Activated naive CD8-positive, alpha-beta T cell treated with anti-CD3 and anti-CD28 coated beads, Interleukin-2, amount 50 U/mL, for 16 hours (primary cell): ENCODE measurements around the gene PRAMEF2.
"Not testable (repeated sequence)": the region's sequence is repeated elsewhere in the genome, so short reads cannot be mapped to it uniquely, and the experiment has no call there.

ENCODE experiments used
- DNase-seq: peaks from one replicate; pipeline ENCODE4 v3.0.0-alpha.2; 2020; ENCODE audit warnings: low read depth, low spot score

Gene PRAMEF2

GRCh38 chr1:12856786-12857185 lies at the start of gene PRAMEF2:
Gene PRAMEF2, plus strand, starts transcription at chr1:12857086. Its CDS starts 1,924 bp downstream, at chr1:12859010.
- DNase-seq, result not testable (repeated sequence)

GRCh38 chr1:12809933-12810332 lies 47.0 kb upstream of the PRAMEF2 start:
- DNase-seq, result no peak

- no peak for DNase-seq
Measured at GRCh38 chr1:12810691-12811408, 46.0 kb upstream of the PRAMEF2 start.

DNA sequence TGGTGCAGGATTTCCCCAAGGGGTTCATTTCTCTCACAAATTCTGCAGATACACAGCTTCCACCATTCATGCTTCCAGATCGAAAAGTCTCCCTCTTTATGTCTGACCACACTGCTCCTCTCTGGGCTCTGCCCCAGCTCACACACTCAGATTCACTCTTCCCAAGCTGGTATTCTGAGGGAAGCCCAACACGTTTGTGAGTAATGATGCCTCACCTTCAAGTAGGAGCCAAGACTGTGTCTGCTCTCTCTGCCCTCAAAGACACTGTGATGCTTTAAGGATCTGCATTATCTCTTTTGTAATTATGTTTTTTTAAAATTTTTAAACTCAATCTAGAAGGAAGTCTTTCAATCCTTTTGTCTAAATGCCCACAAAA lies 45.5 kb upstream of the PRAMEF2 start:
- no peak for DNase-seq

- DNase-seq, result not testable (repeated sequence)
Measured at GRCh38 chr1:12819061-12819460, 37.8 kb upstream of the PRAMEF2 start.

DNA sequence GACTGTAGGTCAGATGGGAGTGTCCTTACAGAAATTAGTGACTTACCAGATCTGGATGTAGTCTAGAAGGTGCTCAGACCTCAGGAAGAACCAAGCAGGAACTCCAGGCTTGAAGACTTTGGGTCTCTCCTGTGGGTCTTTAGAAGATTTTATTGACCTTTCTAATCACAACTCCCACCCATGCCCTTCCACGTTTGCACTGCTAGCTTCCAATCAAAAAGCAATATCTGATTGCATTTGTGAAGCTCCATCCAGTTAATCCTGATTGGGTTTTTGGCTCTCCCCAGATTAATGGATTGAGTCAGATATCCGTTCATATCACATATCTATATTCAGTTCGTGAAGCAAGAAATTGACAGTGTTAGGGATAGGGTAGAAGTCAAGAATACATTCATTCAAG lies 25.6 kb upstream of the PRAMEF2 start, which contains the start of gene PRAMEF11:
Gene PRAMEF11, minus strand, starts transcription at position 101 of the 400 bp plus-strand sequence. CDS start 2,621 bp downstream, outside the sequence.
- not testable (repeated sequence) for DNase-seq

DNA sequence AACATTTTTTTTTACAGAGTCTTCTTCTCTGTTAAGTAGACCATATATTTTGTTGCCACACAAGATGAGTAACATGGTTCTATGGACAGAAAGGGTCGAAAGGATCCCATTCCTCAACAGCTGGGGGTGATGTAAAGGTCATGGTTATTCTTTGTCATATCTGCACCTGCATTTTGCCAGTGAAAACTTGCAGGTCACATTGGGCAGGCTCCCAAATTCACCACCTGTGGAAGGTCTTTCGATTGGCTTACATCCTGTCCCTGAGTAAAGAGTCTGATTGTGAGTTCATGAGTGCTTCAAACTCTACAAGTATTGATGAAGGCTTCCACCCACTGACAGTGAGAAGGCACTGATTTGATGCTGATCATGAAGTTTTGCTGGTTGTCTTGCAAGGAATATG lies 23.6 kb upstream of the PRAMEF2 start:
- DNase-seq, result not testable (repeated sequence)

- DNase-seq, result not testable (repeated sequence)
Measured at GRCh38 chr1:12848620-12849019, 8.3 kb upstream of the PRAMEF2 start, which contains the start of gene HNRNPCL1. Gene HNRNPCL1, minus strand, starts transcription at chr1:12848720. Its CDS starts 431 bp downstream, at chr1:12848289.

GRCh38 chr1:12851779-12852178 lies 5.1 kb upstream of the PRAMEF2 start:
- DNase-seq, result no peak

- DNase-seq, result not testable (repeated sequence)
Measured at GRCh38 chr1:12863131-12863880, 6.4 kb downstream of the PRAMEF2 start.

DNA sequence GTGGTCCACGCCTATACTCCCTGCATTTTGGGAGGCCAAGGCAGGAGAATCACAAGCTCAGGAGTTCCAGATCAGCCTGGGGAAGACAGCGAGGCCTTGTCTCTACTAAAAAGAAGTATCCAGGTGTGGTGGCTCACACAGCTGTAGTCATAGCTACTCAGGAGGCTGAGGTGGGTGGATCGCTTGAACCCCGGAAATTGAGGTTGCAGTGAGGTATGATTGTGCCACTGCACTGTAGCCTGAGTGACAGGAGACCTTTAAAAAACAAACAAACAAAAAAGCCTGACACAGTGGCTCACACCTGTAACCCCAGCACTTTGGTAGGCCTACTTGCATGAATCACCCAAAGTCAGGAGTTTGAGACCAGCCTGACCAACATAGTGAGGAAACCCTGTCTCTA lies 21.6 kb downstream of the PRAMEF2 start:
- DNase-seq, result not testable (repeated sequence)

GRCh38 chr1:12886101-12886500 lies 29.2 kb downstream of the PRAMEF2 start, which contains the start of gene PRAMEF4:
Gene PRAMEF4, minus strand, starts transcription at chr1:12886201. Its CDS starts 2,807 bp downstream, at chr1:12883394.
- DNase-seq, result not testable (repeated sequence)

GRCh38 chr1:12898170-12898569 lies 41.3 kb downstream of the PRAMEF2 start, which contains the start of gene PRAMEF10:
Gene PRAMEF10, minus strand, starts transcription at chr1:12898270. Its CDS starts 2,423 bp downstream, at chr1:12895847.
- DNase-seq, result not testable (repeated sequence)

DNA sequence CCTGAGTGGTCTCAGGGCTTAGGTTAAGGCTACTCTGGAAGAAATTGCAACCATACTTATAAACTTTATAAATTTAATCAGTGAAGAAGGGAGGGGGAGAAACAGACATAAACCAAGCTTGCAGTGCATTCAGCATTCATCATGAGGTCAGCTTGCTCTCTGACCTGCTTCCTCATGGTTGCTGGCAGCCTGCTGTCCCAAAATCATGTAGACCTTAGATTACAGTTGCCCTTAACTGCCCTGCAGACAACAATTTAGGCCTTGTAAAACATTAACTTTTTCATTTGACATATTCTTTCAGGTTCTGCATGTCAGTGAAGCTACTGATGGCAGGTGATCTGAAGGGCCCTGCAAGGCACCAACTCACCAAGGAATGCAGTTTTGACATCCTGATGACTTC lies 42.3 kb downstream of the PRAMEF2 start:
- not testable (repeated sequence) for DNase-seq

- not testable (repeated sequence) for DNase-seq
Measured at GRCh38 chr1:12903793-12904572, 47.1 kb downstream of the PRAMEF2 start.
